Measurements from ENCODE around the gene FHIT.

The FHIT gene

GRCh38 chr3:59726279-59726678 lies 1525.0 kb downstream of the FHIT start:
- TF ChIP-seq GATA1 (IDR thresholded peaks at IDR 0.05; ENCODE audit: low read depth, low read length) (no peak), POLR2A (IDR thresholded peaks at IDR 0.05; ENCODE audit: low read length) (no peak)
- DNase-seq = no peak

- TF ChIP-seq GATA1 (IDR thresholded peaks at IDR 0.05; ENCODE audit: low read depth, low read length) = no peak
- no peak for TF ChIP-seq POLR2A (IDR thresholded peaks at IDR 0.05; ENCODE audit: low read length)
- DNase-seq = no peak
Observed at GRCh38 chr3:59717679-59718205, 1533.5 kb downstream of the FHIT start.

GRCh38 chr3:59714066-59714465 lies 1537.2 kb downstream of the FHIT start:
- no peak for TF ChIP-seq GATA1 (IDR thresholded peaks at IDR 0.05; ENCODE audit: low read depth, low read length)
- no peak for TF ChIP-seq POLR2A (IDR thresholded peaks at IDR 0.05; ENCODE audit: low read length)
- DNase-seq = no peak

- no peak for DNase-seq
Observed at GRCh38 chr3:59710554-59710953, 1540.7 kb downstream of the FHIT start.

GRCh38 chr3:59709702-59710553 lies 1541.3 kb downstream of the FHIT start:
- TF ChIP-seq POLR2A (IDR thresholded peaks at IDR 0.05; ENCODE audit: low read length) (no peak), GATA1 (IDR thresholded peaks at IDR 0.05; ENCODE audit: low read depth, low read length) (no peak)
- no peak for DNase-seq

More at GRCh38 chr3:59710554-59710953, 1540.7 kb downstream of the FHIT start:
- TF ChIP-seq POLR2A (IDR thresholded peaks at IDR 0.05; ENCODE audit: low read length) = no peak
- no peak for TF ChIP-seq GATA1 (IDR thresholded peaks at IDR 0.05; ENCODE audit: low read depth, low read length)

GRCh38 chr3:59708202-59708601 lies 1543.0 kb downstream of the FHIT start:
- TF ChIP-seq GATA1 (IDR thresholded peaks at IDR 0.05; ENCODE audit: low read depth, low read length) (no peak), POLR2A (IDR thresholded peaks at IDR 0.05; ENCODE audit: low read length) (no peak)
- DNase-seq = no peak

- no peak for DNase-seq
- TF ChIP-seq GATA1 (IDR thresholded peaks at IDR 0.05; ENCODE audit: low read depth, low read length) = no peak
- no peak for TF ChIP-seq POLR2A (IDR thresholded peaks at IDR 0.05; ENCODE audit: low read length)
Observed at GRCh38 chr3:59704292-59704691, 1547.0 kb downstream of the FHIT start.

GRCh38 chr3:59699648-59700320 lies 1551.5 kb downstream of the FHIT start:
- no peak for TF ChIP-seq POLR2A (IDR thresholded peaks at IDR 0.05; ENCODE audit: low read length)
- no peak for TF ChIP-seq GATA1 (IDR thresholded peaks at IDR 0.05; ENCODE audit: low read depth, low read length)
- DNase-seq = no peak

Data from erythroblast (primary cell).